Fibroblast of skin of left quadriceps (primary cell): ENCODE data around the gene CAMK2B.

Experiments used
- DNase-seq, 2 experiments: peaks; one replicate each; pipeline ENCODE4 v3.0.0-alpha.2; 2013; ENCODE audit warnings: low read depth in 2 of 2

CAMK2B gene

DNA sequence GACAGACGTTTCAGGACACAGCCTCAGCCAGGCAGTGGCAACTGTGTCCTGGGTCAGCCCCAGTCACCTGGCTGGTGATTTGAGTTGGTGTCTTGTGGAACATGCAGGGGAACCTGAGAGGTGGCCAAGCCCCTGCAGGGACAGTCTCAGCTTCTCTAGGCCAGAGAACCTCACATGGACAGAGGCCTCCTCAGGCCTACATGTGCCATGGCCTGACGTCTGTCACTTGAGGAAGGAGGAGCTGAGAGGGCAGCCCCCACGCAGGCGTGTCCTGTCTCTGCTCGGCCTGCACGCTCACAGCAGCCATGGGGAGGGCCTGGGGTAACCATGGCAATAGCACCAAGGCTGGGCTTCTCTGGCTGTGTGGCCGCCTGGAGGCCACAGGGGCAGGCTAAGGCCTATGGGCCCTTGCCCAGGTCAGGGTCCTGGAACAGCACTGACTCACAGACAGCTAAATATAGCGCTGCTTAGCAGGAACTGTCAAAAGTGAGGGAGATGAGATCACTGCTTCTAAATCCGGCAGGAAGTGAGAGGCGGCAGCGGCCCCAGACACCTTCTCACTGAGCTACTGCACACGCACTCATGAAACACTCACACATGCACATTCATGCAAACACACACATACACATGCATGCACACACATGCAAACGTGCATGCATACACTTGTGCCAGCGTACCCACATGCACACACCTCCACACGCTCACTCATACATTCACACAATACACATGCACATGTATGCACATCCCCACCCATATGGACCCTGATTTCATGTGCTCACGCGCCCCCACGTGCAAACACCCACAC is 67.6 kb downstream of the CAMK2B start:
- peak; percentile 34 to 39 for DNase-seq

DNA sequence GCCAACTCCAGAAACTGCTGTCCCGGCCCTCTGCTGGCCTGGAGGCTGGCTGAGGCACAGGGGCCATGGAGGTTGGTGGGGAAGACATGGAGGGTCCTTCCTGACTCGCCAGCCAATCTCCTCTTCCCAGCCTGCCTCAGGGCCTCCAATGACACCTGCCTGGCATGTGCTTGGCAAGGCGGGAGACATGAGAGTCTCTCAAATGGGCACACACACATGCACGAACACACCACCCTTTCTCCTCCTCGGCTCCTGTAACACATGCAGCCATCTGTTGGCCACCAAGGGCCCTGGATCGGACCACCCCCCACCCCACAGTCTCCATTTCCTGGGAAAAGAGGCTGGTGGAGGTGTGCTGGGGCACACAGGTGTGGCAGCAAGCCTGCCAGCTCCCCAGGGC is 68.2 kb downstream of the CAMK2B start:
- DNase-seq: no peak

DNA sequence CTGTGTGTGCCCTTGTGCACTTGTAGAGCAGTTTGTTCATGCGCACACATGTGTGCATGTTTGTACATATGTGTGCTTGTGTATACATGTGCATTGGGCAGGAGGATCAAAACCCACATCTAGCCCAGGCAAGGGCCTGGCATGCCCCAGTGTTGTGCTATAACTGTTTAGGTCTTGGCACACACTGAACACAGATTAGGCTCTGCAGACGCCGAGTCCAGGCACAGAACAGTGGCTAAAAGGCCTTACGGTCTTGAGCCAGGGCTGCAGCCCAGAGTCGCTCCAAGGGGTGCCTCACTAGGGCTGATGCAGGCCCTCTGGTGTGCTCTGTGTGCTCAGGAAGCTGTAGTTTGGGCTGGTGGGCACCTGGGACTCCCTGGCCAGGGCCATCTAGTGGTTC is 68.9 kb downstream of the CAMK2B start:
- DNase-seq: no peak

DNA sequence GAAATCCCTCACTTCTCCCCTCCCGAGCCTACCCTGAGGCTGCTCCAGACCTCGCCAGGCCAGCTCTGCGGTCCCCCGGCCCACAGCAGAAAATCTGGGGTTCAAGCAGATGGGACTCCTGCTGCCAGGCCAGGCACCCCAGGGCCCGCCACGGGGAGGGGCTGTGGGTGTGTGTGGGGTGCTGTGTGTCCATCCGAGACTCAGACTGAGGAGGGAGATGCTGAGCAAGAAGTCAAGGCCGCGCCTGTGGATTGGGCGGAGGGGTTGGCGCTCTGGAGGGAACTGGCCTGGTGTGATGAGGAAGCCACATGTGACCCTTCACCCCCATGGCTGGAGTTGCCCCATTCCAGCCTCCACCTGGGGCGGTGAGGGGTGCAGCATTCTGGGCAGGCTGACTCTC is 73.5 kb downstream of the CAMK2B start:
- no peak for DNase-seq

DNA sequence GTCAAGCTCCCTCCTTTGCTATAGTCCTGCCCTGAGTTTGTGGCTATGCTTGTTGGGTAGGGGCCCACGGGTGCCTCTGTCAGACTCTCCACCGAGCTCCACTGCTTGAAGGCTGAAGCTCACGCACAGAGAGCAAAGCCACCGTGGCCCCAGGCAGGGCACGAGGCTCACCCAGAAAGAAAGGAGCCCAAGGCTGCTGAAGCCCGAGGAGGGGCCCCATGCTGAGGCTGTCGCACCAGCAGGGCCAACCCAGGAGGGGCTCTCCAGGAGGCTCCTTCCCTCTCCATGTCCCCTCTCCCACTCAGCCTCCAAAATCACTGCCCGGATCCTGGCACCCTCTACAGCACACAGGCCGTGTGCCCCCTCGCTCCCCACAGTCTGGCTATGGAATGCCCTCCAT is 74.1 kb downstream of the CAMK2B start:
- DNase-seq: no peak

DNA sequence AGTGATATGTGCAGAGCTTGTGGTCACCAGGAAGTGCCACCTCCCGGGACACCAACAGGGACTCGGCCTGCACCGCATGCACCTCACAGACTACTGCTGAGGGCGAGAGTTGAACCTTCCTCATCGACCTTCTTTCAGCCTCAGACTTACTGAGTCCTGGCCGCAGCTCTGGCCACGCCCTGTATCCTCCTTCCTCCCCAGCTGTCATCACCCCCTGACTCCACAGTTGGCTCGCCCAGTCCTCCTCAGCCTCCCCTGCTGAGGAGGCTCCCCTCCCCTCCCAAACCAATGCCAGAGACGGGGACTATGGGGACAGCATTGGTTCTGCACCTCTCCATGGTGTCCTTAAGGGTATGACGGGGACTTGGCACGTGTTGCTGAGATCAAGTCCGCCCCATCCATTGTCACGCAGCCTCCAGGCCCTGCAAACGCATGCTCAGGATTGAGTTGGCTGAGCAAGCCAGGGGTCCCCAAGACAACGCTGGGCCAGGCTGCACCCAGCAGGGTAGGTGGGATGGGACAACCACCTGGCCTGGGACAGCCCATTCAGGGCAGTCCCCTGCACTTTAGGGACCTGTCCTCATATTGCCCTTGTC is 75.7 kb downstream of the CAMK2B start:
- no peak for DNase-seq

DNA sequence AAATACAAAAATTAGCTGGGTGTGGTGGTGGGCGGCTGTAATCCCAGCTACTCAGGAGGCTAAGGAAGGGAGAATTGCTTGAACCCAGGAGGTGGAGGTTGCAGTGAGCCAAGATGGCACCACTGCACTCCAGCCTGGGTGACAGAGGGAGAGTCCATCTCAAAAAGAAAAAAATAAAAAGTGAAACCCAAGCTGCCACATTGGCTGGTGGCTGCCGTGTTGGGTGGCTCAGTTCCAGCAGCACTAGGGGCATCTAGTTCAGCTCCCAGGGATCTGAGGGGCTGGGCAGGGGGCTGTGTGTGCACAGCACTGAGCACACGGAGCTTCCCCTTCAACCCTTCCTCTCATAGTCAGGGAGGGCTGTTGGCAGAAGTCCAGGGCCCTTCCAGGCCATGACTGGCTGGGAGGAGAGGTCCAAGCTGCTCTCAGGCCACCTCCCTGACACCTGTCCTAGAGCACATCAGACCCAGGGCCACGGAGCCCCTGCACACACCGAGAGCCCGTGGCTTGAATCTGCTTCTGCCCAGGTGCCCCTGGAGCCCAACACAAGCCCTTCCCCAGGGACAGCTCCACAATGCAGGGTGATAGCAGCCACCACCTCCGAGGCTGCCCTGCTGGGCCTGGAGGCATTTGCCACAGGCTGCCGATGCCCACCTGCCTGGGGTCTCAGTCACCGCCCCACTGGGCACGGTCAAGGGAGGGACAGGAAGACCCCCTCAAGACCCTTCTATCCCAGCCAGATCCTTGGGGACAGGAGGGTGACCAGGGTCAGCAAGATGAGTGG is 77.3 kb downstream of the CAMK2B start:
- no peak for DNase-seq

DNA sequence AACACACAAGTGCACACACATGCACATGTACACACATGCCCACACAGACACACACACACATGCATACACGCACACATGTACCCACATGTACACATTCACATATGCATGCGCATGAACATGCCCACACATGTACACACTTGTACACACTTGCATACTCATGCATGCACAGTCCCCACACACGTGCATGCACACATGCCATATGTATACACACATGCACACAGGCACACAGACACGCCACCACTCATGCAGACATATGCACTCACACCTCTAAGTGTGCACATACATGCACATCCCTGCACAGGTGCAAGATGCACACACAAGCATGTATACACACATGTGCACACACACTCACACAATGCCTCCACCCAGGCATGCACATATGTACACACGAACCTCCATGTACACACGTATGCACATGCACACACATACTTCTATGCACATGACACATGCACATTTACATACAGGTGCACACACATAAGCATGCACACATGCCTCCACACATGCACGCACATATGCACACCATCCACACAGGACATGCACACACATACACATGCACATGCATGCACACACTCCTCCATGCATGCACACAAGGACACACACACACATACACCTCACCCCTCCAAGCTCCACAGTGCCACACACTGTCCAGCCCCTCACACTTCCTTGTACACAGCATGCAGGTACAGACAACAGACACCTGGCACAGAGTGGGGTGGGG is 78.8 kb downstream of the CAMK2B start:
- no peak for DNase-seq

DNA sequence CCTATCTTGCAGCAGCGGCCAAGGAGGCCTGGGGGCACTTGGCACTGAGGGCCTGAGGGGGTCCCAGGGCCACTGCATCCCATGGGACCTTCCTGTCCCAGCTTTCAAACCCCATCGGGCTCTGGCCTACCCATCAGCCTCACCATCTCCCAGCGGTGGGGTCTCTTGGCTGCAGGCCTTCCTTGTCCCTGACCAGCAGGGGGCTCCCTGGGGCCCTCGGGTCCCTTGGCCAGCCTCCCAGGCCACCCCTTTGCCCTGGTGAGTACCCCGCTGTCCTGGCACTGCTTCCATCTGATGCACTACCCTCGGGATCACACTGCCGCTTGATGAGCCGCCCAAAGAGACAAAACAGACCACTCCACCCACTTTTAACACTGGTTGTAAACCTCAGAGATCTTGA is 81.1 kb downstream of the CAMK2B start:
- DNase-seq: no peak

DNA sequence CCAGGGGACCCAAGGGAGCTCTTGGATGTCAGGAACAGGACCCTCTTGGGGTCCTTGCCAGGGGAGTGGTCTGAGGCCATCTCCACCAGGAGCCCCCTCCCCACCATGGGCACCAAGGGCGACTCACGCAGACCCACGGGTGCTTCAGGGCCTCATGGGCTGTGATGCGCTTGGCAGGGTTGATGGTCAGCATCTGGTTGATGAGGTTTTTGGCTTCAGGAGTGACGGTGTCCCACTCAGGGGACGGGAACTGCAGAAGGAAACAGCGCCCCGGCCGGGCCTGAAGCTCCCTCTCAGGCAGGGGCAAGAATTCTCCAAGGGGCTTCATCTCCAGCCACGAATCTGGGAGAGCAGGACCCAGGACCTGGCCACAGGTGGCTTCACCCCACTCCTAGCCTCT is 83.3 kb downstream of the CAMK2B start:
- no peak for DNase-seq

DNA sequence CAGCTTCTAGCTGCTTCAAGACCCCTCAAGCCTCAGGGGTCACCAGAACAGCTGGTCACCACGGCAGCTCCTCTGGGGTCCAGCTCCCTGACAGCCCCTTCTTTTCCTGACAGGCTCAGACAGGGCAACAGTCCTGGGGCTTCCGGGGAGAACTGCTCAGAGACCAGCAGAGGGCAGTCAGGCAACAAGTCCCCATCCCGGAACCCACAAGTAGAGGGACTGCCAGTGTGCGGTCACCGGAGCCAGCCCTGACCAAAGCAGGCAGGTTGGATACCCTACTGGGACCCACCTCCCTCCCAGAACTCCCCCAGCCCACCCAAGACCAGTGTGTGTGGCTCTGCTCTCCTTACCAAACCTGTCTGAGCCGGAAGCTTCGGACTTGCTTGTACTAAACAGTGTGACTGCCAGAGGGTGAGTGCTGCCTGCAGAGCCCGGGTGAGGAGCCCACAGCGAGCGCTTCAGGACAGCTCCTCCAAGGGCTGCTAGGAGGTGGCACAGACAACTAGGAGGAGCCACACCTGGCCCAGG is 84.3 kb downstream of the CAMK2B start:
- DNase-seq: peak; percentile 42 to 48

DNA sequence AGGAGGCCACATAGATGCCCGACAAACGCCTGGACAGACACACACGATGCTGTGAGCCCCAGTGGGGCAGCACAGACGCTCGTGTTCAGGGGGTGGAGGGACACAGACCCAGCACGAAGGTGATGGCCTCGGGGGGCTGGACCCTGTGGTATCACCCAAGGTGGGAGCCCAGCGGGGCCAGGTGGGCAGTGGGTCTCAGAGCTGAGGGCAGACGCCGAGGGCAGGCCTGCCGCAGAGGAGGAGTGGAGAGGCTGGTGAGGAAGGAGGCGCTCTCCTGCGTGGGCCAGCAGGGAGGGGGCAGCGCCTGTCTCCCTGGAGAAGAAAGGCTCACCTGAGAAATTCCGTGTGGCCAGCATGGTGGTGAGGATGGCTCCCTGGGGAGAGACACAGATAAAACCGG is 85.0 kb downstream of the CAMK2B start:
- no peak for DNase-seq

DNA sequence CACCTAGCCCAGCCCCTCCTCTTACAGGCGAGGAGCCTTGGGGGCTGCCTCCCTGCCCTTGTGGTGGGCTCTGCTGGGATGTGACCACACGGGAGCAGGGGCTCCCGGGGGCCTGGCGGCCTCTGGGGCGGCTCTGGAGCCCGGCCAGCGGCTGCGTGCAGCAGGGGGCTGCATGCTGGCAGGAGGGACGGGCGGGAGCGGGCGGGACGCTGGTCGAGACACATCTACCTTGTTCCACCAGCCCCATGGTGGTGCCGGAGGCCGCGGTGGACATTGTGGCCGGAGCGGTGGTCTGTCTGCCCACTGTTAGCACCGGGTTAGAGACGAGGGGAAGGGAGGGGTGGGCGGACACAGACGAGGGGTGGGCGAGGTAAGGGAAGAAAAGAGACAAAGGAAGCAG is 86.0 kb downstream of the CAMK2B start:
- DNase-seq: no peak

DNA sequence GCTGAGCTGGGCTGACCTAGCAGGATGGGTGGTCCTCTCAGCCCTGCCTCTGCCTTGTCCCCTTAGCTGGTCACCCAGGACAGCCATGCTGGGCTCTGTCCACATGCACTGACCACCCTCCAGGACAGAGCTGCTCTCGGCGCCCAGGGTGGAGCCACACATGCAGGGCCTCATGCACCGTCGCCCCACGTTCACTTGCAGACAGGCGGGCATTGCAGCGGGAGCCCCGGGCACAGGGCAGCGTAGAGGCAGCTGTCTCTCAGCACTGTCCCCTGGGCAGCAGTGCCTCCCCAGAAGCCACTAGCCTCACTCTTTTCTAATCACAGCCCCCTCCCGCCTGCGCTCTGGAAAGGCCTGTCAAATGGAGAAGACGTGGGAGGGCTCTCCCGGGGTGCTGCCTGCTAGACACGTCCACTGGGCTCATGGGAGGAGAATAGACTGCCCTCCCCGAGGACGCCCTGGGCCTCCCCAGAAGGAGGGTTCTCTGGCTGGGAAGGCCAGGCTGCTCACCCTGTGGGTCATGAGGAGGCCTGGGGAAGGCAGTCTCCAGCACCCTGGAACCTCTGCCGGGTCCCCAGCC is 87.2 kb downstream of the CAMK2B start:
- DNase-seq: no peak

DNA sequence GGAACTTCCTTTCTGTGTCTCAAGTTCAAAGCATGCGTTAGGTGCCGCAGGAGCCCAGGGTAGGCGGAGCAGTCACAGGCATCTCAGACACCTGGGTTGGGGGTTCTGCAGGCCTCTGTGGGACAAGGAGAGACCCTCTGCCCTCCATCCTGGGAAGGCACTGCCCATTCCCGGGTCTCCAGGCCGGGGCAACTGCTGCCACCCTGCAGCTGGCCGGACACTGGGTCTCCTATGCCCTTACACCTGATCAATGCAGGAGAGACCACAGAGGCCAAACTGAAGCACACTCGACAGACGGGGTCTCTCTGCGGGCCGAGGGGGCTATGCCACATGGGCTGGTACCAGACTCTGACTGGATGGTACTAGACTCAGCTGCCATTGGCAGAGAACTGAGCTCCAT is 87.7 kb downstream of the CAMK2B start:
- DNase-seq: no peak

DNA sequence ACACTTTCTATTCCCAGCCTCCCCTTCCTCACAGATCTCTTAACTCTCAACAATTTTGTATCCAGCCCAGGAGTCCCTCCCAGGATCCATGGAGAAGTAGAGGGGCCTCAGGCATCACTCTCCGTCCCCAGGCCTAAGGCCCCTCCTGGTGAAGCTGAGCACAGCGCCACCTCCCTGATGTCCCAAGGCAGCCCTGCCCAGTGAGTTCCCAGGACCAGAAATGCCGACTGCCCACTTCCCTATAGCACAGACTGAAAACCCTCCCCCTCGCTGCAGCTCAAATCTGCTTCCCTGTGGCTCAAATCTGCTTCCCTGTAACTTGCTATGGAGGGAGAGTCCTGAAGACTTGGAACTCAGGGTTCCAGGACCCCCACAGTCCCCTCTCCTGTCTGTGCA is 89.1 kb downstream of the CAMK2B start:
- DNase-seq: no peak

DNA sequence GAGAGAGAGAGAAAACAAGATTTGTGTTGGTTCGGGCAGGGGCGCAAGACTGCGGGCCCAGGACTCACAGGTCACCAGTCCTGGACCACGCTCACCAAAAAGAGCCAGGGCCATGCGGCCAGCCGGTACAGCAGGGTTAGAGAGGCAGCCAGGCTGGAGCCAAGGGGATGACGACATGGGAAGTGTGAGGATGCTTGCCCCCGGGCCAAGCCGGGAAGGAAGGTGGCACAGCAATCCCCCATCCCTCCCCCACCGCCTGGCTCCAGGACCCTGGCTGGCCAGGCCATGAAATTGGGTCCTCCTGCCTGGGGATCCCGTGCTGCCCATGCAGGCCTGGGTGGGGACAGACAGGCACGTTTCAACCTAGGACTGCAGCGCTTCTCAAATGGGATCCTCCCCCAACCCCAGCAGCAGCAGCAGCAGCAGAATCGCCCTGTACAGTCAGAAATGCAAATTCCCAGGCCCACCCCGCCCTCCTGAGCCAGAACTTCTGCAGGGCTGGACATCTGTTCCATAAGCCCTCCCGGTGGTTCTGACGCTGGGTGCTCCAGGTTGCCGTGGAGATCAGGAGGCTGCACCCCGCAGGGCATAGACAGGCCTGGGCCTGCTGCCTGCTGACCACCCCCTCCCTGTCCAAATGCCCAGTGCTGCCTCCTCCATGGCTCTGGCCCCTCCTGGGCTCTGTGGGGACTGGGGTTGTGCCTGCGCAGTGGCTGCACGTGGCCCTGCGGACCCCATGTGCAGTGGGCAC is 89.6 kb downstream of the CAMK2B start:
- DNase-seq: no peak

DNA sequence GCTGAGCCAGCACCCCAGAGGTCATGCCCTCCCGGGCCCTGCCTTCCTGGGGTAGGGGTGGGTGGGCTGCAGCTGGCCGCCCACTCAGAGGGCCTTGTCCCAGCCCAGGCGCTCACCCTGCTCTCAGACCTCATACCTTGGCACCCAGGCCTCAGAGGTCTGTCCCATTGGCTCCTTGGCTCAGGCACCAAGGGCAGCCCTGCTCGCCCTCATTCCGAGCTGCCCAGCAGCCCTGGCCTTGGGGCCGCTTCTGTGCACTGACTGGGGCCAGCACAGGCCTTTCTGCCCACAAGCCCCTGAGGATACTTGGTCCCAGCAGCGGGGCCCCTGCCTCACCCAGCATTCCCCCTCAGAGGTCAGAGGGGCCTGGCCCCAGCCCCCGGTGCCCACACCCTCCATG is 90.3 kb downstream of the CAMK2B start:
- no peak for DNase-seq

DNA sequence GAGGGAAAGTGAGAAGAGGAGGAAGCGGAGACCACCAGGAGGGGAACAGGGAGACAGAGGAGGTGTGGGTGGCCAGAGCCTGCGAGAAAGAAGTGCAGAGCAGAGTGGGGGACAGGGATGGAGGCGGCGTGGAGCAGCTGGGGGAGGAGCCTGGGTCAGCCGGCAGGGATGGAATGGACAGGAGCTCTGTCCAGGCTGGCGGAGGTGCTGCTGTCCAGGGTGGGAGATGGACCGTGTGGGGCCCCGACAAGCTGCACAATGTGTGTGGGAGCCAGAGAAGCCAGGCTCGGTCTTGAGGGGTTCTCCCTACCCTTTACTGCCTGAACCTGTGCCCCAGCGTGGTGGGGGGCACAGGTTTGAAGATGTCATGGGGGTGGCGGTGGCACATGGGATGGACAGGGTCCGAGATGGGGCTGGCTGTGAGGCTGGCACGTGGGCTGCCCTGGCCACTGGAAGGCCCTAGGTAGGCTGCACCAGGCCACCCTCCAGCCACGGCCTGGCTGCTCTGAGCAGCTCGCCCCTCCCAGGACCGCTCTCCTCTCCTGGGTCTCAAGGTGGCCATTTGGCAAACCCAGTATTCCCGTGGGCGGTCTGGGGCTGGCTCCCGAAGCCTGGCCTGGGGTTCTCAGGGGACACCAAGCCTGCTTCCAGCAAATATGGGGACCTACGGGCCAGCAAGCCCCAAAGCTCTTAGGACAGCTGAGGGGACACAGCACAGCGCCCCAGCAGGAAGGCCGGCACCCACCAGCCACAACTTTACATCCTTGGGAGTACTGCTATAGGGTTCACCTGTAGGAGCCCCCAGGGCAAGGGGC is 92.3 kb downstream of the CAMK2B start:
- no peak for DNase-seq

DNA sequence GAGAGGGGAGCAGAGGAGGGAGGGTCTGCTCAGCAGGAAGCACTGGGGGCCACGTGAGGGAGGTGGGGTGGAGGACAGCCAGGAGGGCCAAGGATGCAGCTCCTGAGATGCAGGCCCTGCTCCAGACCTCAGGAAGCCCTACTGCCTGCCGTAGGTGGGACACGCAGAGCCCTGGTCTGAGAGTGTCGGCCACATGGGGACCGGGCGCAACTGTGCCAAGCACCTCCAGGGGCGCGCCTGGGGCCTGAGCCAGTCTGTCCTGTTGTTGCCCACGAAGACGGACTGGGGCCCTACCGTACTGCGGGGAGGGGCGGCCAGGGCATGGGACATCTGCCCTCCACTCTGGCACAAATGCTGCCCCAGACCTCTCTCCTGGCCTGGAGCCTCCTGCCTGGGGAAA is 93.0 kb downstream of the CAMK2B start:
- no peak for DNase-seq
